ENCODE data around the gene KNCN.

GRCh38 chr1:46510341-46510997 lies 41.0 kb downstream of the KNCN start:
- TF ChIP-seq CTCF (IDR thresholded peaks at IDR 0.05) (no peak), EZH2 (IDR thresholded peaks at IDR 0.05; ENCODE audit: borderline replicate concordance, insufficient read depth, low read depth, low read length, poor library complexity, severe bottlenecking) (no peak)
